ENCODE measurements around the gene TACC2. TPM values are rescaled to one million over a fixed set of nuclear protein-coding genes. Genes with fewer than 3 reads are reported as not detected.

The TACC2 gene
- total RNA-seq, 1 donor from 2014 or later: 13.4 TPM

- Histone ChIP-seq H3K27me3 (ENCODE audit: control insufficient read depth, insufficient read depth, low read length) (no peaks in the 10 kb centered on the region), H3K36me3 (ENCODE audit: control insufficient read depth, insufficient read depth, low read length) (peaks cover 36% of the 10 kb centered on the region), H3K4me3 (ENCODE audit: low read depth, low read length) (no peak overlapping the region)
- FAIRE-seq (no peak), DNase-seq (ENCODE audit: low read depth) (no peak)
- no peak for TF ChIP-seq CTCF (IDR thresholded peaks at IDR 0.05; ENCODE audit: insufficient read depth, low read length, severe bottlenecking)
These were observed 240.7 kb downstream of the TACC2 start for GRCh38 chr10:122229666-122230065.

- peak; percentile 73 for FAIRE-seq
- Histone ChIP-seq H3K36me3 (ENCODE audit: control insufficient read depth, insufficient read depth, low read length) (peaks cover 36% of the 10 kb centered on the region), H3K27me3 (ENCODE audit: control insufficient read depth, insufficient read depth, low read length) (no peaks in the 10 kb centered on the region), H3K4me3 (ENCODE audit: low read depth, low read length) (no peak overlapping the region)
- DNase-seq (ENCODE audit: low read depth): no peak
- no peak for TF ChIP-seq CTCF (IDR thresholded peaks at IDR 0.05; ENCODE audit: insufficient read depth, low read length, severe bottlenecking)
These were observed 241.3 kb downstream of the TACC2 start for GRCh38 chr10:122230222-122230621.

GRCh38 chr10:122232769-122233168 is 243.8 kb downstream of the TACC2 start:
- no peak overlapping the region for H3K4me3 ChIP-seq (ENCODE audit: low read depth, low read length)
- peaks cover 24% of the 10 kb centered on the region for H3K36me3 ChIP-seq (ENCODE audit: control insufficient read depth, insufficient read depth, low read length)
- TF ChIP-seq CTCF (IDR thresholded peaks at IDR 0.05; ENCODE audit: insufficient read depth, low read length, severe bottlenecking): no peak
- DNase-seq (ENCODE audit: low read depth) (peak; percentile 61), FAIRE-seq (no peak)
- no peaks in the 10 kb centered on the region for H3K27me3 ChIP-seq (ENCODE audit: control insufficient read depth, insufficient read depth, low read length)

- Histone ChIP-seq H3K36me3 (ENCODE audit: control insufficient read depth, insufficient read depth, low read length) (peaks cover 19% of the 10 kb centered on the region), H3K4me3 (ENCODE audit: low read depth, low read length) (no peak overlapping the region), H3K27me3 (ENCODE audit: control insufficient read depth, insufficient read depth, low read length) (no peaks in the 10 kb centered on the region)
- no peak for TF ChIP-seq CTCF (IDR thresholded peaks at IDR 0.05; ENCODE audit: insufficient read depth, low read length, severe bottlenecking)
- DNase-seq (ENCODE audit: low read depth): no peak
- no peak for FAIRE-seq
These were observed 244.9 kb downstream of the TACC2 start for GRCh38 chr10:122233857-122234348.

GRCh38 chr10:122234416-122234815 is 245.5 kb downstream of the TACC2 start:
- Histone ChIP-seq H3K4me3 (ENCODE audit: low read depth, low read length) (no peak overlapping the region), H3K36me3 (ENCODE audit: control insufficient read depth, insufficient read depth, low read length) (peaks cover 14% of the 10 kb centered on the region), H3K27me3 (ENCODE audit: control insufficient read depth, insufficient read depth, low read length) (no peaks in the 10 kb centered on the region)
- TF ChIP-seq CTCF (IDR thresholded peaks at IDR 0.05; ENCODE audit: insufficient read depth, low read length, severe bottlenecking): no peak
- no peak for FAIRE-seq
- no peak for DNase-seq (ENCODE audit: low read depth)

GRCh38 chr10:122236690-122237306 is 247.8 kb downstream of the TACC2 start:
- no peak for TF ChIP-seq CTCF (IDR thresholded peaks at IDR 0.05; ENCODE audit: insufficient read depth, low read length, severe bottlenecking)
- no peak for FAIRE-seq
- DNase-seq (ENCODE audit: low read depth): peak; percentile 54
- no peak overlapping the region for H3K4me3 ChIP-seq (ENCODE audit: low read depth, low read length)
- no peaks in the 10 kb centered on the region for H3K27me3 ChIP-seq (ENCODE audit: control insufficient read depth, insufficient read depth, low read length)
- peaks cover 19% of the 10 kb centered on the region for H3K36me3 ChIP-seq (ENCODE audit: control insufficient read depth, insufficient read depth, low read length)
